Esophagus squamous epithelium (tissue), 4 donors: ENCODE measurements around the gene OXCT2.
"Not testable (repeated sequence)": the region's sequence is repeated elsewhere in the genome, so short reads cannot be mapped to it uniquely, and the experiment has no call there.

Source experiments
- POLR2A ChIP-seq, 4 donors: fragments of 450-650 bp; IDR thresholded peaks; one replicate each; pipeline ENCODE4 v1.6.1; 2017; ENCODE audit warnings: antibody characterized with exemption in 4 of 4, mild to moderate bottlenecking in 4 of 4, moderate library complexity in 3 of 4
- TF ChIP-seq, protein P1 (sequence below), 6 experiments: fragments of 450-650 bp in 4 of 6; fragments of 200-600 bp in 2 of 6; sonication (generic) in 2 of 6; IDR thresholded peaks; one replicate each; pipeline ENCODE4 v1.5.1; 2016 to 2019; ENCODE audit warnings: antibody characterized with exemption in 6 of 6, mild to moderate bottlenecking in 4 of 6, moderate library complexity in 4 of 6

DNA sequence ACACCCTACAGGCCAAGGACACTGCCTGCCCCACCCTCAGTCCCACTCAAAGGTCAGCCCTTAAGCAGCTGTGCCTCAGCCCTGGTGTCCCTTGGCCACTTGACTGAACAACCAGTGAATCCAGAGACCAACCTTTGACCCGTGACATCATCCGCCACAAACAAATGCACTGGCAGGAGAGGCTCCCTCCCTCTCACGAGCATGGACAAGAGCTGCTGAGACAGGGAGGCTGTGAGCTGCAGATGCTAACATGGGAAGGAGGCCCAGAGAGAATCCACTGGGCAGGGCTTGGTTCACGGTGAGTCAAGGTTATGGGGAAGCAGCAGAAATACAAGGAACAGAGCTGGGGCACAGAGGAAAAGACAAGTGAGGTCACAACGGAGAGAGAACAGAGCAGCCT lies 4.7 kb downstream of the OXCT2 start:
- TF ChIP-seq, protein P1, sequence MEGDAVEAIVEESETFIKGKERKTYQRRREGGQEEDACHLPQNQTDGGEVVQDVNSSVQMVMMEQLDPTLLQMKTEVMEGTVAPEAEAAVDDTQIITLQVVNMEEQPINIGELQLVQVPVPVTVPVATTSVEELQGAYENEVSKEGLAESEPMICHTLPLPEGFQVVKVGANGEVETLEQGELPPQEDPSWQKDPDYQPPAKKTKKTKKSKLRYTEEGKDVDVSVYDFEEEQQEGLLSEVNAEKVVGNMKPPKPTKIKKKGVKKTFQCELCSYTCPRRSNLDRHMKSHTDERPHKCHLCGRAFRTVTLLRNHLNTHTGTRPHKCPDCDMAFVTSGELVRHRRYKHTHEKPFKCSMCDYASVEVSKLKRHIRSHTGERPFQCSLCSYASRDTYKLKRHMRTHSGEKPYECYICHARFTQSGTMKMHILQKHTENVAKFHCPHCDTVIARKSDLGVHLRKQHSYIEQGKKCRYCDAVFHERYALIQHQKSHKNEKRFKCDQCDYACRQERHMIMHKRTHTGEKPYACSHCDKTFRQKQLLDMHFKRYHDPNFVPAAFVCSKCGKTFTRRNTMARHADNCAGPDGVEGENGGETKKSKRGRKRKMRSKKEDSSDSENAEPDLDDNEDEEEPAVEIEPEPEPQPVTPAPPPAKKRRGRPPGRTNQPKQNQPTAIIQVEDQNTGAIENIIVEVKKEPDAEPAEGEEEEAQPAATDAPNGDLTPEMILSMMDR (IDR thresholded peaks at IDR 0.05) = not testable (repeated sequence)
- TF ChIP-seq POLR2A (IDR thresholded peaks at IDR 0.05) = not testable (repeated sequence)
